IMR-90 (cell line): Measurements from ENCODE around the gene RNF180. TPM values are rescaled to one million over a fixed set of nuclear protein-coding genes. Genes with fewer than 3 reads are reported as not detected.
A peak's percentile ranks its signal among the peaks of the same experiment; 100 is the strongest.

Experiments
- ATAC-seq: fragments of 200-7000 bp; cut with Tn5 transposase; 2 replicates; pipeline ENCODE4 v1.9.1; 2020; ENCODE audit warnings: low read depth, mild to moderate bottlenecking, moderate library complexity
- BruUV-seq: library from RNA; stranded (reverse); fragments of 400-500 nt; replicated peaks from 2 replicates; lab custom pipeline; 2021; lab: Mats Ljungman, UMichigan
- CTCF ChIA-PET: fragments of 300-600 bp; formaldehyde crosslinking; extraction: SDS; loops from one replicate; lab custom pipeline; 2021; ENCODE audit warnings: antibody characterized with exemption; lab: Yijun Ruan, JAX
- POLR2A ChIA-PET: fragments of 300-600 bp; sonication (Branson Sonifier 250); formaldehyde crosslinking; loops from one replicate; lab custom pipeline; 2022; ENCODE audit warnings: antibody characterized with exemption; ENCODE audit not compliant: unreplicated experiment; lab: Charles Lee
- DNase-seq: peaks from one replicate; pipeline ENCODE4 v3.0.0; 2013
- H2AFZ ChIP-seq: replicated peaks from 2 replicates; pipeline ENCODE3; 2013; ENCODE audit warnings: low read length, mild to moderate bottlenecking; ENCODE audit not compliant: poor library complexity
- H2AK5ac ChIP-seq: 2 replicates; pipeline ENCODE4 v1.6.1; 2013; ENCODE audit warnings: low read depth, low read length, inconsistent platforms
- H2AK9ac ChIP-seq: replicated peaks from 2 replicates; pipeline ENCODE3; 2013; ENCODE audit warnings: mild to moderate bottlenecking, low read depth, low read length, moderate library complexity; ENCODE audit not compliant: poor library complexity
- H2BK120ac ChIP-seq: 2 replicates; pipeline ENCODE4 v1.6.1; 2013; ENCODE audit warnings: low read depth, low read length, inconsistent platforms
- H2BK15ac ChIP-seq: 3 replicates; pipeline ENCODE4 v1.6.1; 2013; ENCODE audit warnings: low read depth, low read length, inconsistent platforms
- H2BK20ac ChIP-seq: 2 replicates; pipeline ENCODE4 v1.6.1; 2013; ENCODE audit warnings: low read depth, mild to moderate bottlenecking, inconsistent platforms, low read length, moderate library complexity
- H2BK5ac ChIP-seq: 2 replicates; pipeline ENCODE4 v1.6.1; 2013; ENCODE audit warnings: mild to moderate bottlenecking, low read depth, low read length, inconsistent platforms; ENCODE audit not compliant: poor library complexity, severe bottlenecking
- H3K14ac ChIP-seq: replicated peaks from 2 replicates; pipeline ENCODE4 v1.6.1; 2013; ENCODE audit warnings: low read depth, low read length, inconsistent platforms
- H3K18ac ChIP-seq: 2 replicates; pipeline ENCODE4 v1.6.1; 2013; ENCODE audit warnings: low read depth, low read length, control low read depth
- H3K23ac ChIP-seq: 2 replicates; pipeline ENCODE4 v1.6.1; 2013; ENCODE audit warnings: low read depth, low read length, inconsistent platforms
- H3K27ac ChIP-seq: 2 replicates; pipeline ENCODE4 v1.5.1; 2013; ENCODE audit warnings: mild to moderate bottlenecking, control low read depth, low read length; ENCODE audit not compliant: insufficient read depth
- H3K27me3 ChIP-seq: 2 replicates; pipeline ENCODE4 v1.6.1; 2013; ENCODE audit warnings: low read length; ENCODE audit not compliant: control insufficient read depth, insufficient read depth
- H3K36me3 ChIP-seq: 2 replicates; pipeline ENCODE4 v1.6.1; 2013; ENCODE audit warnings: low read length, mixed read lengths; ENCODE audit not compliant: control insufficient read depth, insufficient read depth
- H3K4ac ChIP-seq: 2 replicates; pipeline ENCODE4 v1.6.1; 2013; ENCODE audit warnings: low read depth, low read length, inconsistent platforms
- H3K4me1 ChIP-seq: 2 replicates; pipeline ENCODE4 v1.6.1; 2013; ENCODE audit warnings: low read length, mixed read lengths; ENCODE audit not compliant: control insufficient read depth, insufficient read depth
- H3K4me2 ChIP-seq: 2 replicates; pipeline ENCODE4 v1.6.1; 2013; ENCODE audit warnings: low read depth, mild to moderate bottlenecking, control low read depth, low read length, moderate library complexity
- H3K4me3 ChIP-seq: 2 replicates; pipeline ENCODE4 v1.5.1; 2013; ENCODE audit warnings: low read depth, mild to moderate bottlenecking, control low read depth, low read length, moderate library complexity; ENCODE audit not compliant: insufficient read depth
- H3K56ac ChIP-seq: 2 replicates; pipeline ENCODE4 v1.6.1; 2013; ENCODE audit warnings: low read length, inconsistent platforms; ENCODE audit not compliant: insufficient read depth; ENCODE audit errors: extremely low read depth
- H3K79me1 ChIP-seq, 2 experiments: 2 replicates each; pipeline ENCODE4 v1.6.1; 2013; ENCODE audit warnings: low read length in 2 of 2, inconsistent platforms in 1 of 2, low read depth in 1 of 2
- H3K9ac ChIP-seq: 2 replicates; pipeline ENCODE4 v1.6.1; 2013; ENCODE audit warnings: low read depth, low read length, control low read depth
- H3K9me1 ChIP-seq: 2 replicates; pipeline ENCODE4 v1.6.1; 2013; ENCODE audit warnings: low read length, inconsistent platforms; ENCODE audit not compliant: insufficient read depth
- H3K9me3 ChIP-seq: 2 replicates; pipeline ENCODE4 v1.6.1; 2013; ENCODE audit warnings: low read length; ENCODE audit not compliant: control insufficient read depth, insufficient read depth
- H4K20me1 ChIP-seq: 2 replicates; pipeline ENCODE4 v1.6.1; 2013; ENCODE audit warnings: low read length, inconsistent platforms; ENCODE audit not compliant: insufficient read depth
- H4K5ac ChIP-seq: 2 replicates; pipeline ENCODE4 v1.6.1; 2013; ENCODE audit warnings: mild to moderate bottlenecking, low read depth, low read length, control low read depth
- H4K8ac ChIP-seq, 2 experiments: 2 replicates each; pipeline ENCODE4 v1.6.1; 2013; ENCODE audit warnings: low read depth in 2 of 2, low read length in 2 of 2, control low read depth in 1 of 2, inconsistent platforms in 1 of 2
- H4K91ac ChIP-seq: 2 replicates; pipeline ENCODE4 v1.6.1; 2013; ENCODE audit warnings: low read depth, low read length, inconsistent platforms; ENCODE audit not compliant: insufficient read depth
- BHLHE40 ChIP-seq: fragments of 150-350 bp; IDR thresholded peaks from 2 replicates; pipeline ENCODE4 v1.6.1; 2016; ENCODE audit warnings: mild to moderate bottlenecking, low read depth, low read length
- MAFK ChIP-seq: IDR thresholded peaks from 2 replicates; pipeline ENCODE4 v1.6.1; 2012; ENCODE audit warnings: low read depth, low read length, improper control_type of control experiment
- MXI1 ChIP-seq: IDR thresholded peaks from 2 replicates; pipeline ENCODE4 v1.6.1; 2012; ENCODE audit warnings: low read depth, mild to moderate bottlenecking, low read length, moderate library complexity, borderline replicate concordance
- NFE2L2 ChIP-seq: fragments of 150-350 bp; IDR thresholded peaks from 2 replicates; pipeline ENCODE4 v1.6.1; 2016; ENCODE audit warnings: low read depth, mild to moderate bottlenecking, low read length
- RAD21 ChIP-seq: IDR thresholded peaks from 2 replicates; pipeline ENCODE4 v1.6.1; 2012; ENCODE audit warnings: low read length, improper control_type of control experiment
- RCOR1 ChIP-seq: IDR thresholded peaks from 2 replicates; pipeline ENCODE4 v1.6.1; 2012; ENCODE audit warnings: mild to moderate bottlenecking, low read length, improper control_type of control experiment; ENCODE audit not compliant: insufficient replicate concordance
- RFX5 ChIP-seq: IDR thresholded peaks from 2 replicates; pipeline ENCODE4 v1.8.0; 2012; ENCODE audit warnings: low read depth, mild to moderate bottlenecking, low read length, moderate library complexity
- WGBS, 2 experiments: methylation state at CpG; one replicate each; pipeline versions ENCODE4 v1.1.5 to v1.1.7; 2013; ENCODE audit warnings: missing lambda C conversion rate in 2 of 2; ENCODE audit not compliant: insufficient read length in 1 of 2; ENCODE audit errors: extremely low coverage in 2 of 2; 5-methylcytosine and 5-hydroxymethylcytosine counted together
- dilution Hi-C: fragments of 300-500 bp; cut with HindIII; formaldehyde crosslinking; loops from one replicate; pipeline ENCODE4 v1.14.3; 2018; ENCODE audit warnings: low sequenced_read_pairs; ENCODE audit not compliant: unreplicated experiment
- in situ Hi-C: fragments of 300-500 bp; cut with MboI; formaldehyde crosslinking; loops from 3 replicates; pipeline ENCODE4 v1.14.3; 2019; ENCODE audit warnings: low sequenced_read_pairs, inconsistent platforms, mixed read lengths
- intact Hi-C: fragments of 100-400 bp; cut with micrococcal nuclease; formaldehyde crosslinking; loops from 2 replicates; pipeline ENCODE4 v1.10.0; 2022
- polyA plus RNA-seq, 3 experiments: library from polyadenylated mRNA; depleted of rRNA; stranded (reverse); fragments of >200 nt; gene quantifications; 2 replicates each; pipeline ENCODE4 v1.2.3, GENCODE V29; 2012; ENCODE audit warnings: low replicate concordance in 1 of 3
- total RNA-seq: library from RNA; depleted of rRNA; stranded (reverse); fragments of >200 nt; gene quantifications from 2 replicates; pipeline ENCODE4 v1.2.3, GENCODE V29; 2012

Gene RNF180
- total and polyA plus RNA-seq, 2 of the 4 experiments (the other 2 are of a cell fraction), result 0.02 to 0.36 TPM

GRCh38 chr5:64273276-64273675 lies 107.6 kb downstream of the RNF180 start:
- Histone ChIP-seq H4K8ac (no peak overlapping the region), H2AFZ (no peak overlapping the region), H3K27ac (no peak overlapping the region), H3K9me1 (no peaks in the 10 kb centered on the region), H4K91ac (no peak overlapping the region), H2BK5ac (no peak overlapping the region), H3K4ac (no peak overlapping the region), H2BK15ac (no peak overlapping the region), H4K20me1 (no peaks in the 10 kb centered on the region), H2AK5ac (no peak overlapping the region), H2BK20ac (no peak overlapping the region), H3K4me2 (no peak overlapping the region), H3K4me3 (no peak overlapping the region), H4K5ac (no peak overlapping the region), H3K56ac (no peak overlapping the region), H3K18ac (no peak overlapping the region), H3K9me3 (no peaks in the 10 kb centered on the region), H3K14ac (no peak overlapping the region), H2AK9ac (no peak overlapping the region), H3K4me1 (no peaks in the 10 kb centered on the region), H3K36me3 (no peaks in the 10 kb centered on the region), H3K23ac (no peak overlapping the region), H3K9ac (no peak overlapping the region), H3K27me3 (no peaks in the 10 kb centered on the region), H2BK120ac (no peak overlapping the region), H3K79me1 (no peaks in the 10 kb centered on the region)
- POLR2A ChIA-PET, result no interaction called here
- WGBS, 2 experiments, result 0% methylated on average over 1 of the region's 1 CpG; no CpG with 5 or more reads in 1 of the 2 experiments
- BruUV-seq, result no TSS peak
- in situ Hi-C loops (no loop called here), dilution Hi-C loops (no loop called here), intact Hi-C loops (no loop called here)
- CTCF ChIA-PET, result no interaction called here
- DNase-seq (peak; percentile 0), ATAC-seq (no peak)
- TF ChIP-seq RCOR1, result no peak
- TF ChIP-seq MAFK, result no peak
- TF ChIP-seq RAD21, result no peak
- TF ChIP-seq BHLHE40, result no peak
- TF ChIP-seq MXI1, result no peak
- TF ChIP-seq NFE2L2, result no peak
- no peak for TF ChIP-seq RFX5
